GM10847 (cell line): Measurements from ENCODE around the gene TECPR2.
A peak's percentile ranks its signal among the peaks of the same experiment; 100 is the strongest.

Experiments used
- POLR2A ChIP-seq: IDR thresholded peaks from 2 replicates; pipeline ENCODE4 v1.6.1; 2011; ENCODE audit not compliant: insufficient read length; ENCODE audit errors: extremely low read depth

Gene TECPR2

DNA sequence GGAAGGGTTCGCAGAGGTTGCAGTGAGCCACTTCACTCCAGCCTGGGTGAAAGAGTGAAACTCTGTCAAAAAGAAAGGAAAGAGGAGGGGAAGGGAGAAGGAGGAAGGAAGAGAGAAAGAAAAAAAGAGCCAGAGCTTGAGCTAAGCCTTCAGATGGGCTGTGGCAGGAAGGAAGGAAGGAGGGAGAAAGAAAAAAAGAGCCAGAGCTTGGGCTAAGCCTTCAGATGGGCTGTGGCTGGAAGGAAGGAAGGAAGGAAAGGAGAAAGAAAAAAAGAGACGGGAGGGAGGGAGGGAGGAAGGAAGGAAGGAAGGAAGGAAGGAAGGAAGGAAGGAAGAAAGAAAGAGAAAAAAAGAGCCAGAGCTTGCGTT is 160.4 kb downstream of the TECPR2 start:
- TF ChIP-seq POLR2A = no peak

DNA sequence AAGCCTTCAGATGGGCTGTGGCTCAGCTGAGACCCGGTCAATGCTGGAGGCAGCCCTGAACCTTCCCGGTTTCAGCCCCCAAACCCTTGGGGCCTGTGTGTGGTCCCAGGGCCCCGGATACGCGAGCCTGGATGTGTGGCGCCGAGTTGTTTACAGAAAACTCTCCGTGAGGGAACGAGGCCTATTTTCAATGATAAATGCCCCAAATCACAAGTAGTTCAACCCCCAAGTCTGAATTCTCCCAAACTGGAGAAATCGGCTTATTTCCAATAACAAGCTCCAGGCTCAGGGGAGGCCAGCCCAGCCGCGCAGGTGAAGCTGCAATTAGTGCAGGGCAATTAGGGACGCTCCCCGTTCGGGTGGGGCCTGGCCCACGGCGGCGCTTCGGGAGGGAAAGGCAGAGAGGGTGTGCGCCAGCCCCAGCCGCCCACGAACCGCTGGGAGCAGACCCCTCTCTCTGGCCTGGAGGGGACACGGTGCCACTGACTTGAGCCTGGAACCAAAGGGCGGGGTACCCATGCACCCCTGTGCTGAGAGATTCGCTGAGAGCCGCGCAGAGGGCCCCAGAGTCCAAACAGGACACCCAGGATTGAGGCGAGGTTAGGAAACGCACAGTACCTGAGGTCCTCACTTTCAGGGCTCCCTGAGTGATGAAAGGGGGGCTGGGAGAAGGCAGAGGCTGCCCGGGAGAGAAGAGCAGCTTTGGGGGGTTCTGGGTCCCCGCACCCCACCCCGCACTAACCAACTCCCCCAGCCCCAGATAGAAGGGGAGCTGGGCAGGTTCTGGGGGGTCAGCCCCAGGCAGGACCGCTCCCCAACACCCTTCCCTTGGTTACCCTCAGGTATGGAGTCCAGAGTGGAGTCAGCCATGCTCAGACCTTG is 161.1 kb downstream of the TECPR2 start:
- no peak for TF ChIP-seq POLR2A

DNA sequence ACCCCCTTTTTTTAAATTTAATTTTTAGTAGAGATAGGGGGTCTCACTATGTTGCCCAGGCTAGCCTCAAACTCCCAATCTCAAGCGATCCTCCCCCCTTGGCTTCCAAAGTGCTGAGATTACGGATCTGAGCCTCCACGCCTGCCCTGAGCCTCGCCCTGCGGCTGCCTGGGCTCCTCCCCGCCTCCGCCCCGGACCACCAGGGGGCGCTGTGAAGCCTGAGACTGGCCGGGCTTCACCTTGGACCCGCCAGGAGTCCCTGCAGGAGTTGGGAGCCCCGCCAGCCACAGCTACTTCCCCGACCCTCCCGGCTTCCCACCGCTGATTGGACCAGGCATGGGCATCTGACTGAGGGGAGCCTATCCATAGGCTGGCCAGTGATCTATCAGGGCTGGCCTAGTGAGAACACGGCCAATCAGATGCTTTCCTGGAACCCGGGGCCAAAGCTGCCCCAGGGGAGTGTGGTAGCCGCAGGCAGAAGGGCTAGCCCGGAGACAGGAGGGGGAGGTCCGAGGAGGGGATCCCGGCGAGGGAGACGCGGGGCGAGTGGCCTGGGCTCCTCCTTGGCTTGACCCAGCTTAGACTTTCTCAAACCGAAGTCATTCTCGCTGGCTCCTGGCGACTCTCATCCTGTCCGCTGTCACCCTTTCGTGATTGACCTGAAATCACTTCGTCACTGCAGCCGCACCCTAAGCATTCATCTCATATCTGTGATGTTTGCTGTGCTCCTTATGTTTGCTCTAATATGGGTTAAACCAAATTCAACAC is 161.9 kb downstream of the TECPR2 start:
- peak; percentile 78 for TF ChIP-seq POLR2A

GRCh38 chr14:102525219-102525928 is 162.6 kb downstream of the TECPR2 start:
- no peak for TF ChIP-seq POLR2A

DNA sequence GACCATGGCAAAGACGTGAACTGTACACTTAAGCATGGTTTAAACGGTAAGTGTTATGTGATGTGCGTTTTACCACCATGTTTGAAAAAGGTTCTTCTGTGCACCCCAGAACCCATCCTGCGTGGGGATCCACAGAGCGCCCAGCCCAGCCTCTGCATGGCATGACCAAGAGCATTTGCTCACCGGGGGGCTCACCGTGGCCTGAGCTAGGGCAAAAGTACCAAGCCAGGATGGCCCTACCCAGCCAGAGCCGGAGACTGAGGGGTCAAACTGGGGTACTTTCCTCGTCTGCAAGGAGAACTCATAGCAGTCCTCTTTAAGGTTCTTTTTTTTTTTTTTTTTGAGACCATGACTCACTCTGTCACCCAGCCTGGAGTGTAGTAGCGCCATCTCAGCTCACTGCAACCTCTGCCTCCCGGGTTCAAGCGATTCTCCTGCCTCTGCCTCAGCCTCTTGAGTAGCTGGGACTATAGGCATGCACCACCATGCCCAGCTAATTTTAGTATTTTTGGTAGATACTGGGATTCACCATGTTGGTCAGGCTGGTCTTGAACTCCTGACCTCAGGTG is 163.3 kb downstream of the TECPR2 start:
- TF ChIP-seq POLR2A = no peak

DNA sequence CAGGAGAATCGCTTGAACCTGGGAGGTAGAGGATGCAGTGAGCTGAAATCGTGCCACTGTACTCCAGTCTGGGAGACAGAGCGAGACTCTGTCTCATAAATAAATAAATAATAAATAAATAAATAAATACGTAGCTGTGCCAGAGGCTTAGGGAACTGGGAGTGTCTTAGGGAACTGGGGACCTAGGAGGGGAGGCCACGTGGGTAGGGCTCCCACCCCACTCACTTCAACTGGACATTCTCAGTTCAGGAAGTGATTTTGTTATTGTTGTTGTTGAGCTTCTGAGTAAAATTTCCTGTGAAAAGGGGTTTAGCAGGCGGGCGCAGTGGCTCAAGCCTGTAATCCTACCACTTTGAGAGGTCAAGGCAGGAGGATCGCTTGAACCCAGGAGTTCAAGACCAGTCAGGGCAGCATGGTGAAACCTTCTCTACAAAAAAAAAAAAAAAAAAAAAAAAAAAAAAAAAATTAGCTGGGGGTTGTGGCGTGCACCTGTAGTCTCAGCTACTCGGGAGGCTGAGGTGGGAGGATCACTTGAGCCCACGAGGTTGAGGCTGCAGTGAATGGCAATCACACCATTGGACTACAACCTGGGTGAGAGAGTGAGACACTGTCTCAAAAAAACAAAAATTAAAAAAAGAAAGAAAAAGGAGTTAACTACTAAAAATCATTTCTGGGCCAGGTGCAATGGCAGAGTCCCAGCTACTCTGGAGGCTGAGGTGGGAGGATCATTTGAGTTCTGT is 165.9 kb downstream of the TECPR2 start:
- no peak for TF ChIP-seq POLR2A

DNA sequence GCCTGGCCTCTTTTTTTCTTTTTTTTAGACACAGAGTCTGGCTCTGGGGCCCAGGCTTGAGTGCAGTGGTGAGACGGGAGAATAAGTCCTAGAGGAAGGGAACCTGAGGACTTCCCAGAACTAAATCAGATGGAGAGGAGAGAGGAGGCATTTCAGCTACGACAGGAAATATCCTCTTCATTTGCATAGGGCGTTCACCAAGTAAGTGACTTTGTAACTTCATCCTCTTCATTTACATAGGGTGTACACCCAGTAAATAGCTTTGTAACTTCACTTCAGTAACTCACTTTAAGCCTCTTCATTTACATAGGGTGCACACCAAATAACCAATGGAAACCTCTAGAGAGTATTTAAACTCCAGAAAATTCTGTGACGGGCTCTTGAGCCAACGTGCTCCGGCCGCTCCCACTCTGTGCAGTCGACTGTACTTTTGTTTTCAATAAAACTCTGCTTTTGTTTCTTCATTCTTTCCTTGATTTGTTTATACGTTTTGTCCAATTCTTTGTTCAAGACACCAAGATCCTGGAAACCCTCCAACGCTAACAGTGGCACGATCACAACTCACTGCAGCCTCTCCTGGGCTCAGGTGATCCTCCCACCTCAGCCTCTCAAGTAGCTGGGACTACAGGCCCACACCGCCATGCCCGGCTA is 168.2 kb downstream of the TECPR2 start:
- TF ChIP-seq POLR2A = no peak

- TF ChIP-seq POLR2A = no peak
These were observed 169.5 kb downstream of the TECPR2 start for GRCh38 chr14:102532204-102532658.

GRCh38 chr14:102537981-102538601 is 175.3 kb downstream of the TECPR2 start:
- TF ChIP-seq POLR2A = no peak

- TF ChIP-seq POLR2A = no peak
These were observed 176.1 kb downstream of the TECPR2 start for GRCh38 chr14:102538602-102539543.

DNA sequence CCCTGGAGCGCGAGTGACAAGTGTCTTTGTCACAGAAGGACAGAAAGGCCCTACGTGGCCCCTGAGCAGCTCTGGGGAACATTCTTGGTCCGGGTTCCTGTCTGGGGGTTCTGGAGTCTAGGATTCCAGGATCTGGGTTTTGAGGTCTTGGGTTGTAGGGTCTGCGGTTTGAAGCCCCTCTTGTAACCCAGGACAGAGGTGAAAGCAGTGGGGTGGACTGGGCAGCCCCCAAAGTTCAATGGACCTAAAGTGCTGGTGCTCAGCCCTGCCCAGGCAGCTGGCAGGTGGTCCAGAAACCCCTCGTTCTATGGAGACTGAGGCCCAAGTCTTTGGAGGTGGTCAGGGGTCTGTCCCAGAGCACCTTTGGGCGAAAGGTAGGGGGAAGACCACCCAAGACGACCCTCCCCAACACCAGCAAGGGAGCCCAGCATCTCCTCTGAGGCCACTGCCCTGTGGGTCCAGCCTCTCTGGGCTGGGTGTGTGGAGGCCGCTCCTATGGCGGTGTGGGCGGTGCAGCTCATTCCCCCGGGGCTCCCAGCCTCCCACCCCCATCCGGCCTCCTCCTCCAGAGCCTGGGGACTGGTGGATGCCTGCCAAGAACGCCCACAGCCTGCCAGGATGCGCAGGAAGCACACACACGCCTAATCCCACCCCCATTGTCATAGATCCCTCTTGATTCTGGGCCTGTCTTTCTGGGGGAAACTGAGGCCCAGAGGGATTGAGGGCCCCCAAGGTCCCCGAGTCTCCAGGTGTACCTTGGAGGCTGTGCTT is 177.0 kb downstream of the TECPR2 start:
- no peak for TF ChIP-seq POLR2A
